MM.1S (cell line): Measurements from ENCODE around the gene LILRB3.
"Not testable (repeated sequence)": the region's sequence is repeated elsewhere in the genome, so short reads cannot be mapped to it uniquely, and the experiment has no call there.

Source experiments
- DNase-seq: peaks from one replicate; pipeline ENCODE4 v3.0.0-alpha.2; 2015
- H2AFZ ChIP-seq: fragments of 300-600 bp; sonication (generic); 2 replicates; pipeline ENCODE4 v1.6.0; 2016; ENCODE audit warnings: antibody characterized with exemption, low read length
- H3F3A ChIP-seq: fragments of 300-600 bp; sonication (generic); 2 replicates; pipeline ENCODE4 v1.6.1; 2016; ENCODE audit warnings: mild to moderate bottlenecking, antibody characterized with exemption, low read length, moderate library complexity, mixed read lengths; ENCODE audit not compliant: insufficient read depth
- H3K27ac ChIP-seq: fragments of 300-600 bp; sonication (generic); 2 replicates; pipeline ENCODE4 v1.5.1; 2016; ENCODE audit warnings: mild to moderate bottlenecking, low read length
- H3K27me3 ChIP-seq: fragments of 300-600 bp; sonication (generic); replicated peaks from 2 replicates; pipeline ENCODE4 v1.6.0; 2016; ENCODE audit warnings: low read length; ENCODE audit not compliant: insufficient read depth
- H3K36me3 ChIP-seq: fragments of 300-600 bp; sonication (generic); replicated peaks from 2 replicates; pipeline ENCODE4 v1.6.1; 2016; ENCODE audit warnings: mild to moderate bottlenecking, low read length, mixed read lengths; ENCODE audit not compliant: insufficient read depth
- H3K4me1 ChIP-seq: fragments of 300-600 bp; sonication (generic); 2 replicates; pipeline ENCODE4 v1.6.1; 2016; ENCODE audit warnings: low read length, mixed read lengths
- H3K4me2 ChIP-seq: fragments of 300-600 bp; sonication (generic); 2 replicates; pipeline ENCODE4 v1.6.0; 2016; ENCODE audit warnings: low read depth, low read length
- H3K4me3 ChIP-seq: fragments of 300-600 bp; sonication (generic); 2 replicates; pipeline ENCODE4 v1.5.1; 2016; ENCODE audit warnings: low read length, mixed read lengths
- H3K79me2 ChIP-seq: fragments of 300-600 bp; sonication (generic); 2 replicates; pipeline ENCODE4 v1.6.1; 2016; ENCODE audit warnings: mixed run types, low read length, mixed read lengths
- H3K9ac ChIP-seq: fragments of 300-600 bp; sonication (generic); 2 replicates; pipeline ENCODE4 v1.6.1; 2016; ENCODE audit warnings: low read length, mixed read lengths
- H3K9me2 ChIP-seq: fragments of 300-600 bp; sonication (generic); replicated peaks from 2 replicates; pipeline ENCODE4 v1.6.1; 2016; ENCODE audit warnings: mild to moderate bottlenecking, low read length, mixed read lengths; ENCODE audit not compliant: insufficient read depth
- H3K9me3 ChIP-seq: fragments of 300-600 bp; sonication (generic); replicated peaks from 2 replicates; pipeline ENCODE4 v1.6.1; 2016; ENCODE audit warnings: mild to moderate bottlenecking, low read length, mixed read lengths; ENCODE audit not compliant: insufficient read depth
- H4K20me1 ChIP-seq: fragments of 300-600 bp; sonication (generic); 2 replicates; pipeline ENCODE4 v1.6.1; 2016; ENCODE audit warnings: mild to moderate bottlenecking, low read length, moderate library complexity, mixed read lengths; ENCODE audit not compliant: insufficient read depth
- EZH2 ChIP-seq: fragments of 300-600 bp; sonication (generic); optimal IDR thresholded peaks from 2 replicates; pipeline ENCODE3; 2017; ENCODE audit warnings: low read depth, mild to moderate bottlenecking, antibody characterized with exemption, low read length, mixed read lengths
- EZH2phosphoT487 ChIP-seq: fragments of 300-600 bp; sonication (generic); IDR thresholded peaks from 2 replicates; pipeline ENCODE4 v1.6.1; 2018; ENCODE audit warnings: antibody characterized with exemption, low read length
- TF ChIP-seq, protein P1 (sequence below): fragments of 300-600 bp; sonication (generic); IDR thresholded peaks from 2 replicates; pipeline ENCODE4 v1.5.1; 2016; ENCODE audit warnings: antibody characterized with exemption, low read length, mixed read lengths

Gene LILRB3

DNA sequence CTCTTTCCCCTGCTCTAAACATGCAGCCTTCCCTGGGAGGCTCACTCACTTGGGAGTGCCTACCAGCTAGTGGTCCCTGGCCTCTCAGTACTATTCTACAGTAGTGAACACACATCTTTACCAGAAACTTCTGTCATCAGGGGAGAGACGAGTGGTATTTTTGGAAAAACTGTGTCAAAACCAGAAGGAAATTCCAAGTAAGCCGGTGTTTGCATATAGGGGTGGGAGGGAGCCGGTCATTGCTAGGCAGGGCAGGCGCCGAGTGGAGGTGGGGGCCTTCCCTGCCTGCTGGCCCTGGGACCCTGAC is 15.2 kb downstream of the LILRB3 start:
- no peak overlapping the region for H3K4me2 ChIP-seq
- no peaks in the 10 kb centered on the region for H3K27me3 ChIP-seq
- H3K9me2 ChIP-seq = no peaks in the 10 kb centered on the region
- no peak overlapping the region for H3K9ac ChIP-seq
- peaks cover 46% of the 10 kb centered on the region for H3K79me2 ChIP-seq
- H3K4me3 ChIP-seq = no peak overlapping the region
- H3F3A ChIP-seq = peaks cover 76% of the 10 kb centered on the region
- peaks cover 73% of the 10 kb centered on the region for H4K20me1 ChIP-seq
- peaks cover 37% of the 10 kb centered on the region for H3K36me3 ChIP-seq
- no peak for TF ChIP-seq EZH2
- TF ChIP-seq EZH2phosphoT487 = no peak
- TF ChIP-seq, protein P1, sequence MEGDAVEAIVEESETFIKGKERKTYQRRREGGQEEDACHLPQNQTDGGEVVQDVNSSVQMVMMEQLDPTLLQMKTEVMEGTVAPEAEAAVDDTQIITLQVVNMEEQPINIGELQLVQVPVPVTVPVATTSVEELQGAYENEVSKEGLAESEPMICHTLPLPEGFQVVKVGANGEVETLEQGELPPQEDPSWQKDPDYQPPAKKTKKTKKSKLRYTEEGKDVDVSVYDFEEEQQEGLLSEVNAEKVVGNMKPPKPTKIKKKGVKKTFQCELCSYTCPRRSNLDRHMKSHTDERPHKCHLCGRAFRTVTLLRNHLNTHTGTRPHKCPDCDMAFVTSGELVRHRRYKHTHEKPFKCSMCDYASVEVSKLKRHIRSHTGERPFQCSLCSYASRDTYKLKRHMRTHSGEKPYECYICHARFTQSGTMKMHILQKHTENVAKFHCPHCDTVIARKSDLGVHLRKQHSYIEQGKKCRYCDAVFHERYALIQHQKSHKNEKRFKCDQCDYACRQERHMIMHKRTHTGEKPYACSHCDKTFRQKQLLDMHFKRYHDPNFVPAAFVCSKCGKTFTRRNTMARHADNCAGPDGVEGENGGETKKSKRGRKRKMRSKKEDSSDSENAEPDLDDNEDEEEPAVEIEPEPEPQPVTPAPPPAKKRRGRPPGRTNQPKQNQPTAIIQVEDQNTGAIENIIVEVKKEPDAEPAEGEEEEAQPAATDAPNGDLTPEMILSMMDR = no peak
- no peak for DNase-seq
- no peaks in the 10 kb centered on the region for H3K9me3 ChIP-seq
- no peak overlapping the region for H2AFZ ChIP-seq
- H3K4me1 ChIP-seq = peaks cover 23% of the 10 kb centered on the region
- no peak overlapping the region for H3K27ac ChIP-seq

DNA sequence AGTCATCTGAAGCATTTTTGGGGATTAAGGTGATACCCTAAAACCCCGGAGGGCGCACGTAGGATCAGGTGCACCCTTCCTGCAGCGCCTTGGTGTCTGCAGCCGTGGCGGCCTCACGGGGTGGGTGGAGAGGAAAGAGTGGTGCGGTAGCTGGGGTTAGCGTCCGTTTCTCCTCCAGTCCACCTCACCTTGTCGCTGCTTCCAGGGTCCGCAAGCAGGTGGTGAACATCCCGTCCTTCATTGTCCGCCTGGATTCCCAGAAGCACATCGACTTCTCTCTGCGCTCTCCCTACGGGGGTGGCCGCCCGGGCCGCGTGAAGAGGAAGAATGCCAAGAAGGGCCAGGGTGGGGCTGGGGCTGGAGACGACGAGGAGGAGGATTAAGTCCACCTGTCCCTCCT is 15.6 kb downstream of the LILRB3 start:
- H3K9me3 ChIP-seq, H3K4me3 ChIP-seq, H3K27me3 ChIP-seq, H3K9me2 ChIP-seq, H3K27ac ChIP-seq, H3K4me2 ChIP-seq, H3K9ac ChIP-seq, H2AFZ ChIP-seq, DNase-seq: not testable (repeated sequence)
- Histone ChIP-seq H4K20me1 (peaks cover 78% of the 10 kb centered on the region), H3F3A (peaks cover 81% of the 10 kb centered on the region), H3K79me2 (peaks cover 50% of the 10 kb centered on the region), H3K4me1 (peaks cover 28% of the 10 kb centered on the region), H3K36me3 (peaks cover 41% of the 10 kb centered on the region)

DNA sequence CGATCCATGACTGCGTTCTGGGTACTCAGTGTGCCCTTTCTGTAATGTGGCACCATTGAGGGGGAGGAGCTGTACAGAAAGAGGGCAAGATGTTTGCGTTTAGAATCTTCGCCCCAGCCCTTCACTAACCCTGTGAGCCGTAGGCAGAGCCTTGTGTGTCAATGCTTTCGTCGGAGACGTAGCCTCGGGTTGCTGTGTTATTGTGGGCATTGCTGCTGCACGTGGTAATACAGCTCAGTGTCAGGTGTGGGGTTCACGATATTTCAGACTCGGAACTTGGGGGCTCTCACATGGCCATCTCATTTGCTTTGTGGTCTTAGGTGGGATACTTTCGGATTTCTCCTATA is 16.0 kb downstream of the LILRB3 start:
- no peak for DNase-seq
- H3K79me2 ChIP-seq = peaks cover 54% of the 10 kb centered on the region
- H3K36me3 ChIP-seq = peaks cover 45% of the 10 kb centered on the region
- H3K9me2 ChIP-seq = no peaks in the 10 kb centered on the region
- H3K9ac ChIP-seq = no peak overlapping the region
- H3K9me3 ChIP-seq = no peaks in the 10 kb centered on the region
- H2AFZ ChIP-seq = no peak overlapping the region
- H3K27me3 ChIP-seq = no peaks in the 10 kb centered on the region
- peaks cover 81% of the 10 kb centered on the region for H4K20me1 ChIP-seq
- H3K4me3 ChIP-seq = no peak overlapping the region
- no peak overlapping the region for H3K27ac ChIP-seq
- no peak overlapping the region for H3K4me2 ChIP-seq
- peaks cover 32% of the 10 kb centered on the region for H3K4me1 ChIP-seq
- peaks cover 84% of the 10 kb centered on the region for H3F3A ChIP-seq
- no peak for TF ChIP-seq EZH2
- TF ChIP-seq, protein P1 = no peak
- TF ChIP-seq EZH2phosphoT487 = no peak

DNA sequence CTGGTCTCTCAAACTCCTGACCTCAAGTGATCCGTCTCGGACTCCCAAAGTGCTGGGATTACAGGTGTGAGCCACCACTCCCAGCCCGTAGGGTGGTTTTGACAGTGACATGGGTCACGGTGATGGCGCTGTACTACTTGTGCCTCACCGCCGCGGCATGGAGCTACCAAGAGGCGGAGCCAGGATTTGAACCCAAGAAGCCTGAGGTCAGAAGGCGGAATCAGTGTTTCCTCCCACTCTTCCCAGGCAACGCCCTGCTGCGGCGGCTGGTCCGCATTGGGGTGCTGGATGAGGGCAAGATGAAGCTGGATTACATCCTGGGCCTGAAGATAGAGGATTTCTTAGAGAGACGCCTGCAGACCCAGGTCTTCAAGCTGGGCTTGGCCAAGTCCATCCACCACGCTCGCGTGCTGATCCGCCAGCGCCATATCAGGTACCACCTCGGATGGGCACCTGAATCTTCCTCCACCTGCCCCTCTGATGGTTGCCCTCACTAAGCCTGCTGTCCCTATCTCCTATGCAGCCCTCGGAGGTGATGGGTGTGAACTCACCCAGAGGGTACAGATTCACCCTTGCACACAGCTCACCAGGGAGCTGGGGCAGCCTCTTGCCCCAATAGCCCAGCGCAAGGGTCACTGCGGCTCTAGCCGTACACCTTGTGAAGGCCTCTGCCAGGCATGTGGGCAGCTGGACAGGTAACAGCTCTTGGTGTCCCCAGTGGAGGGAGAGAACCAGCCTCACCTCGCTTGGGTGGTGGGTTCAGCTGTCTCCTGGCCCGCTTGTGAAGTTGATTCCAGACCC is 16.6 kb downstream of the LILRB3 start:
- Histone ChIP-seq H3K9me2 (no peaks in the 10 kb centered on the region), H3K9ac (no peak overlapping the region), H4K20me1 (peaks cover 87% of the 10 kb centered on the region), H3K27me3 (no peaks in the 10 kb centered on the region), H3K4me3 (no peak overlapping the region), H3K27ac (no peak overlapping the region), H2AFZ (no peak overlapping the region), H3K4me2 (no peak overlapping the region), H3K9me3 (no peaks in the 10 kb centered on the region), H3K79me2 (peaks cover 60% of the 10 kb centered on the region), H3F3A (peaks cover 90% of the 10 kb centered on the region), H3K36me3 (peaks cover 50% of the 10 kb centered on the region), H3K4me1 (peaks cover 34% of the 10 kb centered on the region)
- TF ChIP-seq, protein P1 = no peak
- TF ChIP-seq EZH2phosphoT487 = no peak
- no peak for TF ChIP-seq EZH2
- no peak for DNase-seq
